CD4-positive, alpha-beta T cell treated with Interleukin-1 beta for 1 hour (primary cell): ENCODE data around the gene C3orf85.

Experiments used
- DNase-seq, 2 donors: peaks; one replicate each; pipeline ENCODE4 v3.0.0-alpha.2; 2020 to 2022

The C3orf85 gene

DNA sequence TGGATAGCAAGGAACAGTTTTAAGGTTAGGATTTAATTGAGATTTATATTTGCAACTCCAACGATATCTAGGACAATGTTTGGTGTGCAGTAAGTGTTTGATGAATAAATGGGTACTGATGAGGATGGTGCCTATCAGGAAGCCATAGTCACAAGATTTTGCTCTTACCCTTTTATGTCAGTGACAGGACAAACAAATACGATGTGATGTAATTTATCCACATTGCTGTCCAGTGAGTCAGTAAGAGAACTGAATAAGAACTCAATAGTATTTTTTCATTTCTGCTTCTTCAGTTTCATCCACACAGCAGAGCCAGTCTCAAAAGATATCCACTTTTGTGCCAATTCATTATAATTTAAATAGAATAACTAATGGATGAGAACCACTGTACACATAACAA is 18.5 kb downstream of the C3orf85 start:
- no peak for DNase-seq

DNA sequence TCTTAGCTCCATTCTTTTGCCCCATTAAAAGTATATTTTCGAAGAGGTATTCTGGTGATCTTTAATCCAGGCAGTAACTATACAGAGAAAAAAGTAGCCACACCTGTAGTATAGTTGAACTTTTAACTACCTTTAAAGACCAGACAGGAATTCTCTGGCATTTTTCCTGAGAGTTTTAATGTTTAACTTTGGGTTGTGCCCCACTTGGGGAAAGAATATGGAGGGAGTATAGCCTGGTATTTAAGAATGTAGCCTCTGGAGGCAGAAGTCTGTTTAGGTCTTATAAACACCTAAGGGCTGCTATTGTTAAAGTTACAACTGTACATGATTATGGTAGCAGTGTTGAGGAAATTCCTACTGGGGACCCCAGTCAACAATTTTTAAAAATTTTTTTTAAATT is 19.3 kb downstream of the C3orf85 start:
- DNase-seq, result no peak

- DNase-seq, result no peak
Observed at GRCh38 chr3:109161487-109162123, 25.1 kb downstream of the C3orf85 start.

GRCh38 chr3:109165905-109166304 is 29.4 kb downstream of the C3orf85 start:
- DNase-seq, result no peak

DNA sequence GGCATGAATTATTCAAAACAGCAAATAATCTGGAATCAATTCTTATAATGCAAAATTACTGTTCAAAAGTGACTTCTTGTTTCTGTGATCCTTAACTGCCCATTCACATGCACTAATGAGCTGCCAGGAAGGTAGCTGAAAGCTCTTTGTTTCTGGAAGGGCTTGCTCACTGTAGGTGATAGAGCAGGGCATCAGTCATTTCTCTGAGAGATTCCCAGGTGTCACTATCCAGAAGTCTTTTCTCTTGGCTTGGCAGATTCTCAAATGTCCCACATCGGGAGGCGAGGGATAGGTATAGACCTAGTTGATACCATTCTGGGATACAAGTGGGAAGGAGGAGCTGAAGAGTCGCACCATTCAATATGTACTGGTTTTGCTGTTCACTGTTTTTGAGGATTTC is 35.0 kb downstream of the C3orf85 start:
- no peak for DNase-seq

DNA sequence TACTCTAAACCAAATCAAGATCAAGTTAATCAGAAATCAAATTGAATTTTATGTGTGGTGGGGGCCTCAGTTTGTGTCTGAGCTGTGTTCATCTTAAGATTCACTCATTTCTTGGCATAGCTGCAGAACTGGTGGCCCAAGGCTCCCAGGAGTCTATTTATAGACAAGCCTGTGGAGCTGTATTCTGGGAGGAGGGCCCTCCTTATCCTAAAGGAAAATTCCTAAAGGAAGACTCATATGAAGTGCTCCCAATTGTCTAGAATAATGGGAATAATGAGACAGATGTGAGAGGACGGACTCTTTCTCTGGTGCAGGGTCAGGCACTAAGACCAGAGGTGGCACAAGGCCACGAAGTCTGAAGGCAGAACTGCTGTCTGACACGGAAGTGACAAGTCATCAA is 38.9 kb downstream of the C3orf85 start:
- DNase-seq, result no peak

GRCh38 chr3:109176726-109177125 is 40.2 kb downstream of the C3orf85 start:
- no peak for DNase-seq

DNA sequence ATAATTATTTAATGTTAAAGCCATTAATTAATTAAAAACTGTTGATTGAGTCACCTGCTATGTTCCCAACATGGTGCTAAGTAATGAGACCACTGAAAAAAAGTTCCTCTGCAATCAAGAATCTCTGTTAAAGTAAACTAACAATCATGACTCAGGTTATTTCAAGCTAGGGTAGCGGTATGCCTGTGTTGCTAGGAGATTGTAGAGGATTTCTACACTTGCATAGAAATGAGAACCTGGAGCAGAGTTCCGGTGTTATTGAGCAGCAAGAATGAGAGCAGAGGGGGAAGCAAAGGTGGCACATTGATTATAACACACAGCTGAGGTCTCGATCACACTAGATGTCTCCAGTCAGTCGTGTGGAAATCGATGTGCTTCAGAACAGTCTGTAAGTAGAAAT is 41.4 kb downstream of the C3orf85 start:
- no peak for DNase-seq

GRCh38 chr3:109178708-109179107 is 42.2 kb downstream of the C3orf85 start:
- no peak for DNase-seq

DNA sequence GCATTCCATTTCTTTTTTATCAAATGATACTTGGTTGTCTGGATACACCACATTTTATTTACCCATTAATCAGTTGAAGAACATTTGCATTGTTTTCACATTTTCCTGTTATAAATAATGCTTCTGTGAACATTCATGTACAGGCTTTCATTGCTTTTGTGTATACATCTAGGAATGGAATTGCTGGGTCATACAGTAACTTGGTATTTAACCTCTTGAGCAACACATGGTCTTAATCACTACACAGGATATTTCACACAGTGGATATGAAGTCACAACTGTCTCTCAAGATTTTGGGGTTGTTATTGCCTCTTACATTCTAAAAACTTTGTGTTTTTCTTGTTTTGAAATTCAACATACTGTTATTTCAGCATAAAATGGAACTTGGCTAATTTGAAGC is 48.2 kb downstream of the C3orf85 start:
- DNase-seq, result no peak

- no peak for DNase-seq
Observed at GRCh38 chr3:109187390-109187789, 50.9 kb downstream of the C3orf85 start.

DNA sequence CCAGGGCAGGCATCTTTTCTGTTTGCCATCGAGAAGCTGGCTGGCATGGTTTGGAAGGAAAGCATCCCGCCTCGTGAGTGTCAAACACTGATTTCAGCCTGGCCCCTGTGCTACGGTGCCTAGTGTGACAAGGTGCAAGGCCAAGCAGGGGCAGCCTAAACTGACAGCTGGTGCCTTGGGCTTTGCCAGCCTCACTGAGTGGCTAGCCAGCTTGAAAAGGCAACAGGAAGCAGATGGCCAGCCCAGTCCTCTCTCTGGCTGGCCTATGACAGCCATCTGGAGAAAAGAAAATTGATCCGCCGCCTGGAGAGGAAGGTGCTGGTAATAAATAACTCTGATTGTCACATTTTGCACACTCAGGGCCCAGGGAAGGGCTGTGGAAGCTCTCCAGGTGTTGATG is 52.2 kb downstream of the C3orf85 start:
- no peak for DNase-seq

- DNase-seq, result no peak
Observed at GRCh38 chr3:109191421-109191820, 54.9 kb downstream of the C3orf85 start.

GRCh38 chr3:109195815-109196214 is 59.3 kb downstream of the C3orf85 start:
- DNase-seq, result no peak
